ENCODE data around the gene SRRM2.
A peak's percentile ranks its signal among the peaks of the same experiment; 100 is the strongest.

The SRRM2 gene

DNA sequence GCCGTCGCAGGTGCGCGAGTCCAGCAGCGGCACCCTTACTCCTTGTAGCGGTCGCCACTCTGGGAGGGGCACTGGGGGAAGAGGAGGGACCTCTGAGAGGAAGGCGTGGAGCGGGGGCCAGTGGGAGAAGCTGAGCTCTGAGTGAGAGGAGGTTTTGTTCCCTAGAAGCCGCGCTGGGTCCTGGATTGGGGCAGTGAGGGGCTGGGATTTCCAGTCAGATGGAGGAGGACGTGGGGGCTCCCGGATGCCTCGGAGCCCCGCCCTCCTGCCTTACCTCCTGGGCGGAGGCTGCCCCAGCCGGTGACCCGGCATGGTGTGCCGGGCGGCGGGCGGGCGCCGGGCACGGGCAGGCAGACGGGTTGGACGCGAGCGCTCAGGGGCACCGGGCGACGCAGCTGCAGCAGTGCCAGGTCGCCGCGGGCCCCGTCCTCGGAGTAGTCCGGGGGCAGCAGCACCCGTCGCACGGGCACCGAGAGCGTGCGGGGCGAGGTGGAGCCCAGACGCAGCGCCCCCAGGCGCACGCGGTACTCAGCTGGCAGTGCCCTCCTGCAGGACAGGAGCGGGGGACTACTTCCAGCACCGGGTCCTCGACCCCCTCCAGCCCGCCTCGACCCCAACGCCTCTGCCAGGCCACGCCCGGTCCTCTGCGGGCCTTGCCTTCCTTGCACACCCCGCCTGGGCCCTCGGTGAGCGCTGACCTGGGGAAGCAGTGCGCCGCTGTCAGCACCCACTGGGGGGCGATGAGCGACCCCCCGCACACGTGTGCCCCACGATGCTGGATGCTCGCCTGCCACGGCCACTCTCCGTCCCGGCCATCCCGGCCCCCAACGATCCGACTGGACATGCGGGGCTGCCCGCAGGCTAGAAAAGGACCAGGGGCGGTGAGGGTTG is 32.9 kb downstream of the SRRM2 start:
- H3K27ac ChIP-seq (ENCODE audit: insufficient read depth, low read length, poor library complexity, severe bottlenecking), result peak overlapping the region; percentile 13
- H3K27me3 ChIP-seq (replicated peaks; ENCODE audit: control insufficient read depth, insufficient read depth, low read length, poor library complexity, severe bottlenecking), result no peaks in the 10 kb centered on the region
- no peaks in the 10 kb centered on the region for H3K9me3 ChIP-seq (ENCODE audit: control insufficient read depth, low read length)
- H3K4me3 ChIP-seq (ENCODE audit: insufficient read depth, low read depth, low read length, poor library complexity, severe bottlenecking), result peak overlapping the region; percentile 66
- H3K4me1 ChIP-seq (ENCODE audit: control insufficient read depth, insufficient read depth, low read length, poor library complexity, severe bottlenecking), result peaks cover 18% of the 10 kb centered on the region
- no peaks in the 10 kb centered on the region for H3K36me3 ChIP-seq (ENCODE audit: control insufficient read depth, insufficient read depth, low read length)
- no peak for DNase-seq

DNA sequence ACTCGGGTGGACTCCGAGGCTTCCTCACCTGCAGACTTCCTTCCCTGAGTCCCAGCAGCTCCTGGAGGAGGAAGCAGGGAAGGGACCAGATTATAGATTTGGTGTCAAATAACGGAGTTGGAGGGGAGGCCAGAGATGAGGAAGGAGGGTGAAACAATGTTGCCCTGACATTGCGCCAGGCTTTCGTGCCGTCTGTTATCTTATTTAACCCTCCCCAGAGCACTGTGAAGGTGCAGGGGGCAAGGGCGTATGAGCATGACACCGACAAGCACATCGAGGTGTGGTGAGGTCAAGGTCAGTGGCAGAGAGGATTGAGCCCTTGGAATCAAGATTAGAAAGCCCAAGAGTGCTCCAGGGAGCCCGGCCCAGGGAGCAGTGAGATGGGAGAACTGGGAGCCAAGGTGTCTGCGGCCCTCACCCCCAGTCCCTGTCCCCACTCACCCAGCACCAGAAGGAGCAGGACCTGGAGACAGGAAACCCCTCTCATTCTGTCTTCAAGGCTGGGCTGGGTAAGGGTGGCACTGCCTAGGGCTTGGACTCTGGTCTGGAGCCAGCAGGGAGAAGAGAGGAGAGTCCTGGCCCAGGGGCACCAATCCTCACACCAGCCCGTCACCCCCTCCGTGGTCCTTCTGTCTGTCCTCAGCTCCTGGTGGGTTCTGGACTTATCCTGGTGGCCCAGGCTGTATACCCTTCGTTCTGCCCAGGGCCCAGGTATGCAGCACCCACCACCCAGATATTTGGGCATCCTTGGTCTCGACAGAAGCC is 33.8 kb downstream of the SRRM2 start:
- H3K9me3 ChIP-seq (ENCODE audit: control insufficient read depth, low read length), result no peaks in the 10 kb centered on the region
- DNase-seq, result no peak
- H3K4me1 ChIP-seq (ENCODE audit: control insufficient read depth, insufficient read depth, low read length, poor library complexity, severe bottlenecking), result peaks cover 18% of the 10 kb centered on the region
- H3K4me3 ChIP-seq (ENCODE audit: insufficient read depth, low read depth, low read length, poor library complexity, severe bottlenecking), result peak overlapping the region; percentile 66
- no peak overlapping the region for H3K27ac ChIP-seq (ENCODE audit: insufficient read depth, low read length, poor library complexity, severe bottlenecking)
- no peaks in the 10 kb centered on the region for H3K27me3 ChIP-seq (replicated peaks; ENCODE audit: control insufficient read depth, insufficient read depth, low read length, poor library complexity, severe bottlenecking)
- H3K36me3 ChIP-seq (ENCODE audit: control insufficient read depth, insufficient read depth, low read length), result no peaks in the 10 kb centered on the region

DNA sequence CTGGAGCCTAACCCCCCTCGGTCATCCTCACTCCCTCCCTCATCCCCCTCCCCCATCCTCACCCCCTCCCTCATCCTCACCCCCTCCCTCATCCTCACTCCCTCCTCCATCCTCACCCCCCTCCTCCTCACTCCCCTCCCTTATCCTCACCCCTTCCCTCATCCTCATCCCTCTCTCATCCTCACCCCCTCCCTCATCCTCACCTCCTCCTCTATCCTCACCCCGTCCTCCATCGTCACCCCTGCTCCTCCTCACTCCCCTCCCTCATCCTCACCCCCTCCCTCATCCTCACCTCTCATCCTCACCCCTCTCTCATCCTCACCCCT is 34.4 kb downstream of the SRRM2 start:
- H3K27me3 ChIP-seq (replicated peaks; ENCODE audit: control insufficient read depth, insufficient read depth, low read length, poor library complexity, severe bottlenecking), result no peaks in the 10 kb centered on the region

DNA sequence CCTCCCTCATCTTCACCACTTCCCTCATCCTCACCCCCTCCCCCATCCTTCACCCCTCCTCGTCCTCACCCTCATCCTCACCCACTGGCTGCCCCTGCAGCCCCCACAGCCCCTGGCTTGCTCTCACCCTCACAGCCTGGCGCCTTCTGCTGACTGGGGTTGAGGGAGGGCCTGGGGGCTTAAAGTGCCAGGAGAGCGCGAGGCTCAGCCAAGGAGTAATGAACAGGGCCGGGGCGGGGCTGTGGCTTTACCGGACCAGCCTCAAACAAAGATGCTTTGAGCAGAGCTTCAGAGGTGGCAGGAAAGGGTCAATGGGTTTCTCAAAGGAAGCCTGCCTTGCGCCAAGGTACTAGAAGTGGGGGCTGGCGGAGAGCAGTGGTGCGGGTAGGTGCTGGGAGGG is 35.0 kb downstream of the SRRM2 start, which contains the start of gene PRSS33:
TSS of gene PRSS33 (minus strand) at position 155 of the 400 bp plus-strand sequence. CDS start 1,013 bp downstream, outside the sequence.
- Histone ChIP-seq H3K9me3 (ENCODE audit: control insufficient read depth, low read length) (no peaks in the 10 kb centered on the region), H3K36me3 (ENCODE audit: control insufficient read depth, insufficient read depth, low read length) (no peaks in the 10 kb centered on the region), H3K27me3 (replicated peaks; ENCODE audit: control insufficient read depth, insufficient read depth, low read length, poor library complexity, severe bottlenecking) (no peaks in the 10 kb centered on the region), H3K27ac (ENCODE audit: insufficient read depth, low read length, poor library complexity, severe bottlenecking) (no peak within 1 kb of the TSS), H3K4me3 (ENCODE audit: insufficient read depth, low read depth, low read length, poor library complexity, severe bottlenecking) (no peak within 1 kb of the TSS), H3K4me1 (ENCODE audit: control insufficient read depth, insufficient read depth, low read length, poor library complexity, severe bottlenecking) (peaks cover 18% of the 10 kb centered on the region)
- no peak for DNase-seq

More for the DNA sequence above, 34.4 kb downstream of the SRRM2 start:
- no peak overlapping the region for H3K4me3 ChIP-seq (ENCODE audit: insufficient read depth, low read depth, low read length, poor library complexity, severe bottlenecking)
- no peak overlapping the region for H3K27ac ChIP-seq (ENCODE audit: insufficient read depth, low read length, poor library complexity, severe bottlenecking)
- no peaks in the 10 kb centered on the region for H3K9me3 ChIP-seq (ENCODE audit: control insufficient read depth, low read length)
- no peaks in the 10 kb centered on the region for H3K36me3 ChIP-seq (ENCODE audit: control insufficient read depth, insufficient read depth, low read length)
- DNase-seq, result no peak
- peaks cover 18% of the 10 kb centered on the region for H3K4me1 ChIP-seq (ENCODE audit: control insufficient read depth, insufficient read depth, low read length, poor library complexity, severe bottlenecking)

- H3K27me3 ChIP-seq (replicated peaks; ENCODE audit: control insufficient read depth, insufficient read depth, low read length, poor library complexity, severe bottlenecking), result no peaks in the 10 kb centered on the region
- H3K4me3 ChIP-seq (ENCODE audit: insufficient read depth, low read depth, low read length, poor library complexity, severe bottlenecking), result no peak overlapping the region
- no peaks in the 10 kb centered on the region for H3K9me3 ChIP-seq (ENCODE audit: control insufficient read depth, low read length)
- no peak for DNase-seq
- H3K4me1 ChIP-seq (ENCODE audit: control insufficient read depth, insufficient read depth, low read length, poor library complexity, severe bottlenecking), result peaks cover 18% of the 10 kb centered on the region
- H3K27ac ChIP-seq (ENCODE audit: insufficient read depth, low read length, poor library complexity, severe bottlenecking), result no peak overlapping the region
- H3K36me3 ChIP-seq (ENCODE audit: control insufficient read depth, insufficient read depth, low read length), result no peaks in the 10 kb centered on the region
Measured at GRCh38 chr16:2787961-2788360, 35.5 kb downstream of the SRRM2 start.

GRCh38 chr16:2790631-2791030 is 38.2 kb downstream of the SRRM2 start:
- H3K4me3 ChIP-seq (ENCODE audit: insufficient read depth, low read depth, low read length, poor library complexity, severe bottlenecking), result no peak overlapping the region
- no peaks in the 10 kb centered on the region for H3K36me3 ChIP-seq (ENCODE audit: control insufficient read depth, insufficient read depth, low read length)
- no peak overlapping the region for H3K27ac ChIP-seq (ENCODE audit: insufficient read depth, low read length, poor library complexity, severe bottlenecking)
- no peaks in the 10 kb centered on the region for H3K9me3 ChIP-seq (ENCODE audit: control insufficient read depth, low read length)
- peaks cover 8% of the 10 kb centered on the region for H3K4me1 ChIP-seq (ENCODE audit: control insufficient read depth, insufficient read depth, low read length, poor library complexity, severe bottlenecking)
- DNase-seq, result no peak
- H3K27me3 ChIP-seq (replicated peaks; ENCODE audit: control insufficient read depth, insufficient read depth, low read length, poor library complexity, severe bottlenecking), result no peaks in the 10 kb centered on the region

DNA sequence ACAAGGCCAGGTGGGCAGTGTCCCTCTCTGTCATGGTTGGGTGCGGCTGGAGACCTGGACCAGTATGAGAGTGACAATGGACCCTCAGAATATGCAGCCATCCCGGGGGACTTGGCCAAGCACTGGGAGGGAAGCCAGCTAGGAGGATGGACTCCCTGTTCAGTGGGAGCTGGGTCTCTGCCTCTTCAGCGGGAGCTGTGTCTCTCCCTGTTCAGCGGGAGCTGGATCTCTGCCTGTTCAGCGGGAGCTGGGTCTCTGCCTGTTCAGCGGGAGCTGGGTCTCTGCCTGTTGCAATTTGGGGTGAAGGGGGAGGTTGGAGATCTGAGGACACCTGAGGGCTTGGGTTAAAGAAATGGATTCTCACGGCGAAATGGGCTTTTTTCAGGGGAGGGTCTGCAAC is 38.7 kb downstream of the SRRM2 start:
- no peaks in the 10 kb centered on the region for H3K9me3 ChIP-seq (ENCODE audit: control insufficient read depth, low read length)
- peaks cover 2% of the 10 kb centered on the region for H3K4me1 ChIP-seq (ENCODE audit: control insufficient read depth, insufficient read depth, low read length, poor library complexity, severe bottlenecking)
- DNase-seq, result no peak
- no peaks in the 10 kb centered on the region for H3K27me3 ChIP-seq (replicated peaks; ENCODE audit: control insufficient read depth, insufficient read depth, low read length, poor library complexity, severe bottlenecking)
- no peak overlapping the region for H3K27ac ChIP-seq (ENCODE audit: insufficient read depth, low read length, poor library complexity, severe bottlenecking)
- no peak overlapping the region for H3K4me3 ChIP-seq (ENCODE audit: insufficient read depth, low read depth, low read length, poor library complexity, severe bottlenecking)
- H3K36me3 ChIP-seq (ENCODE audit: control insufficient read depth, insufficient read depth, low read length), result no peaks in the 10 kb centered on the region

DNA sequence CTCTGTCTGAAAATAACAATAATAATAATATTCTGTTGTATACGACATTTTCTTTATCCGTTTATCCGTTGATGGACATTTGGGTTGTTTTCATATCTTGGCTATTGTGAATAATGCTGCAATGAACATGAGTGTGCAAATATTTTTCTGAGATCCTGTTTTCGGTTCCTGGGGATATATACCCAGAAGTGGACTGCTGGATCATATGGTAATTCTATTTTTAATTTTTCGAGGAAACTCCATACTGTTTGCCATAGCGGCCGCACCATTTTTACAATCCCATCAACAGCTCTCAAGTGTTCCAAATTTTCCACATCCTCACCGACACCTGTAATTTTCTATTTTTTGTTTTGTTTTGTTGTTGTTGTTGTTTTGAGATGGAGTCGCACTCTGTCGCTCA is 40.5 kb downstream of the SRRM2 start:
- no peak overlapping the region for H3K27ac ChIP-seq (ENCODE audit: insufficient read depth, low read length, poor library complexity, severe bottlenecking)
- DNase-seq, result no peak
- H3K36me3 ChIP-seq (ENCODE audit: control insufficient read depth, insufficient read depth, low read length), result no peaks in the 10 kb centered on the region
- H3K4me1 ChIP-seq (ENCODE audit: control insufficient read depth, insufficient read depth, low read length, poor library complexity, severe bottlenecking), result no peaks in the 10 kb centered on the region
- H3K9me3 ChIP-seq (ENCODE audit: control insufficient read depth, low read length), result no peaks in the 10 kb centered on the region
- H3K27me3 ChIP-seq (replicated peaks; ENCODE audit: control insufficient read depth, insufficient read depth, low read length, poor library complexity, severe bottlenecking), result no peaks in the 10 kb centered on the region
- no peak overlapping the region for H3K4me3 ChIP-seq (ENCODE audit: insufficient read depth, low read depth, low read length, poor library complexity, severe bottlenecking)

DNA sequence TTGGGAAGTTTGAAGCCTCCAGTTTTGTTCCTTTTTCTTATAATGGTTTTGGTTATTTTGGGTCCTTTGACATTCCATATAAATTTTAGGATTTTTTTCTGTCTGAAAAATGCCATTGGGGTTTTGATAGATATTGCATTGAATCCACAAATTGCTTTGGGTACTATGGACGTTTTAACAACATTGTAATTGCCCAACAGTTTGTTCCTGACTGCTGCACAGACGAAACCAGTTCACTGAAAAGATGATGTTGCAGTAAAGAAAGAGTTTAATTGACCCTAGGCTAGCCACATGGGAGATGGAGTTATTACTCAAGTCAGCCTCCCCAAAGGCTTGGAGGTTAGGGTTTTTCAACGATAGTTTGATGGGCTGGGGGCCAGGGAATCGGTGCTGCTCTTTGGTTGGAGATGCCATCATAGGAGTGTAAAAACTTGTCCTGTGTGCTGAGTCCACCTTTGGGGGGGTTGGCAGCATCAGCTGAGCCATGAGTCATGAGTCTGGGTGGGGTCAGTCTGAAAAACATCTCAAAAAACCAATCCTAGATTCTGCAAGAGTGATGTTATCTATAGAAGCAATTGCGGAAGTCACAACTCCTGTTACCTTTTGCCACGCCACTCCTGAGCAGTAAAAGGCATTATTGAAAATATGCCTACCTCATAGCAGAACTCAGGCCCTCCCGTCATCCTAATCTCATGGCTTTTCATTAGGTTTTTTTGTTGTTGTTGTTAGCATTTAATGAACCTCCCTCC is 43.1 kb downstream of the SRRM2 start:
- Histone ChIP-seq H3K27me3 (replicated peaks; ENCODE audit: control insufficient read depth, insufficient read depth, low read length, poor library complexity, severe bottlenecking) (no peaks in the 10 kb centered on the region), H3K4me3 (ENCODE audit: insufficient read depth, low read depth, low read length, poor library complexity, severe bottlenecking) (no peak overlapping the region), H3K9me3 (ENCODE audit: control insufficient read depth, low read length) (no peaks in the 10 kb centered on the region), H3K4me1 (ENCODE audit: control insufficient read depth, insufficient read depth, low read length, poor library complexity, severe bottlenecking) (no peaks in the 10 kb centered on the region), H3K27ac (ENCODE audit: insufficient read depth, low read length, poor library complexity, severe bottlenecking) (no peak overlapping the region), H3K36me3 (ENCODE audit: control insufficient read depth, insufficient read depth, low read length) (no peaks in the 10 kb centered on the region)
- no peak for DNase-seq

Measured in effector memory CD4-positive, alpha-beta T cell (primary cell).